Skeletal muscle satellite cell (primary cell): ENCODE measurements around the gene RAB40B.

ENCODE experiments used
- H3K27me3 ChIP-seq: 2 replicates; pipeline ENCODE4 v1.7.0; 2013; ENCODE audit warnings: low read length; ENCODE audit not compliant: control insufficient read depth, insufficient read depth
- H3K36me3 ChIP-seq: 2 replicates; pipeline ENCODE4 v1.7.0; 2013; ENCODE audit warnings: mild to moderate bottlenecking, control low read depth, low read length; ENCODE audit not compliant: insufficient read depth
- H3K4me1 ChIP-seq: 2 replicates; pipeline ENCODE4 v1.7.0; 2013; ENCODE audit warnings: low read length; ENCODE audit not compliant: control insufficient read depth, insufficient read depth
- H3K4me2 ChIP-seq: 2 replicates; pipeline ENCODE4 v1.7.0; 2013; ENCODE audit warnings: mild to moderate bottlenecking, low read length
- H3K4me3 ChIP-seq: 2 replicates; pipeline ENCODE4 v1.7.0; 2013; ENCODE audit warnings: low read length
- H3K9ac ChIP-seq: 2 replicates; pipeline ENCODE4 v1.7.0; 2013; ENCODE audit warnings: mild to moderate bottlenecking, low read depth, low read length, moderate library complexity
- H3K9me3 ChIP-seq: replicated peaks from 2 replicates; pipeline ENCODE4 v1.7.0; 2013; ENCODE audit warnings: mild to moderate bottlenecking, control low read depth, low read length

RAB40B gene

GRCh38 chr17:82709676-82710498, 11.4 kb upstream of the RAB40B start:
- peaks cover 5% of the 10 kb centered on the region for H3K4me1 ChIP-seq
- no peaks in the 10 kb centered on the region for H3K9me3 ChIP-seq
- no peak overlapping the region for H3K9ac ChIP-seq
- H3K27me3 ChIP-seq: peaks cover 9% of the 10 kb centered on the region
- H3K36me3 ChIP-seq: no peaks in the 10 kb centered on the region
- no peak overlapping the region for H3K4me2 ChIP-seq
- H3K4me3 ChIP-seq: no peak overlapping the region

- Histone ChIP-seq H3K9me3 (no peaks in the 10 kb centered on the region), H3K4me1 (peaks cover 5% of the 10 kb centered on the region), H3K27me3 (peaks cover 9% of the 10 kb centered on the region), H3K4me3 (no peak overlapping the region), H3K9ac (no peak overlapping the region), H3K36me3 (no peaks in the 10 kb centered on the region), H3K4me2 (no peak overlapping the region)
Measured at GRCh38 chr17:82709024-82709675, 10.7 kb upstream of the RAB40B start.

- no peak overlapping the region for H3K9ac ChIP-seq
- H3K36me3 ChIP-seq: no peaks in the 10 kb centered on the region
- H3K4me3 ChIP-seq: no peak overlapping the region
- peaks cover 7% of the 10 kb centered on the region for H3K27me3 ChIP-seq
- H3K9me3 ChIP-seq: no peaks in the 10 kb centered on the region
- peaks cover 5% of the 10 kb centered on the region for H3K4me1 ChIP-seq
- no peak overlapping the region for H3K4me2 ChIP-seq
Measured at GRCh38 chr17:82705756-82706155, 7.3 kb upstream of the RAB40B start.

GRCh38 chr17:82704886-82705285, 6.4 kb upstream of the RAB40B start:
- Histone ChIP-seq H3K9ac (no peak overlapping the region), H3K36me3 (no peaks in the 10 kb centered on the region), H3K4me2 (no peak overlapping the region), H3K4me1 (peaks cover 5% of the 10 kb centered on the region), H3K27me3 (no peaks in the 10 kb centered on the region), H3K4me3 (no peak overlapping the region), H3K9me3 (no peaks in the 10 kb centered on the region)

- no peak overlapping the region for H3K4me2 ChIP-seq
- H3K36me3 ChIP-seq: no peaks in the 10 kb centered on the region
- peaks cover 8% of the 10 kb centered on the region for H3K4me1 ChIP-seq
Measured at GRCh38 chr17:82703935-82704865, 5.7 kb upstream of the RAB40B start.

GRCh38 chr17:82703036-82703745, 4.7 kb upstream of the RAB40B start:
- no peak overlapping the region for H3K9ac ChIP-seq
- H3K4me1 ChIP-seq: peaks cover 11% of the 10 kb centered on the region
- H3K36me3 ChIP-seq: no peaks in the 10 kb centered on the region
- no peak overlapping the region for H3K4me2 ChIP-seq
- no peak overlapping the region for H3K4me3 ChIP-seq
- no peaks in the 10 kb centered on the region for H3K27me3 ChIP-seq
- H3K9me3 ChIP-seq: no peaks in the 10 kb centered on the region

More at GRCh38 chr17:82703935-82704865, 5.7 kb upstream of the RAB40B start:
- Histone ChIP-seq H3K9me3 (no peaks in the 10 kb centered on the region), H3K27me3 (no peaks in the 10 kb centered on the region), H3K4me3 (no peak overlapping the region), H3K9ac (no peak overlapping the region)

- no peak overlapping the region for H3K4me2 ChIP-seq
- no peaks in the 10 kb centered on the region for H3K9me3 ChIP-seq
- no peaks in the 10 kb centered on the region for H3K36me3 ChIP-seq
- no peak overlapping the region for H3K9ac ChIP-seq
- H3K4me1 ChIP-seq: peaks cover 10% of the 10 kb centered on the region
- H3K4me3 ChIP-seq: no peak overlapping the region
- no peaks in the 10 kb centered on the region for H3K27me3 ChIP-seq
Measured at GRCh38 chr17:82702231-82702927, 3.9 kb upstream of the RAB40B start.

- no peak overlapping the region for H3K9ac ChIP-seq
Measured at GRCh38 chr17:82699551-82699950, 1.1 kb upstream of the RAB40B start.

GRCh38 chr17:82698974-82699442, 510 bp upstream of the RAB40B start:
- H3K4me2 ChIP-seq: peak overlapping the region; percentile 99
- peak overlapping the region; percentile 88 for H3K4me3 ChIP-seq
- no peaks in the 10 kb centered on the region for H3K27me3 ChIP-seq
- peak overlapping the region; percentile 68 for H3K9ac ChIP-seq
- no peaks in the 10 kb centered on the region for H3K9me3 ChIP-seq
- no peaks in the 10 kb centered on the region for H3K36me3 ChIP-seq
- H3K4me1 ChIP-seq: peaks cover 14% of the 10 kb centered on the region

More at GRCh38 chr17:82699551-82699950, 1.1 kb upstream of the RAB40B start:
- peak overlapping the region; percentile 99 for H3K4me2 ChIP-seq
- H3K36me3 ChIP-seq: no peaks in the 10 kb centered on the region
- peak overlapping the region; percentile 88 for H3K4me3 ChIP-seq
- H3K27me3 ChIP-seq: no peaks in the 10 kb centered on the region
- H3K9me3 ChIP-seq: no peaks in the 10 kb centered on the region
- peaks cover 14% of the 10 kb centered on the region for H3K4me1 ChIP-seq

- no peaks in the 10 kb centered on the region for H3K36me3 ChIP-seq
- peak overlapping the region; percentile 94 for H3K4me2 ChIP-seq
- H3K4me3 ChIP-seq: peak overlapping the region; percentile 88
- H3K9ac ChIP-seq: peak overlapping the region; percentile 56
- peaks cover 14% of the 10 kb centered on the region for H3K4me1 ChIP-seq
- no peaks in the 10 kb centered on the region for H3K27me3 ChIP-seq
- H3K9me3 ChIP-seq: no peaks in the 10 kb centered on the region
Measured at GRCh38 chr17:82697808-82698064, 762 bp downstream of the RAB40B start.
